Activated T-helper 2 cell treated with anti-CD3 and anti-CD28 coated beads, Interferon-gamma antibody, Interleukin-2, Interleukin-4, amounts not matched to agents 10 μg/mL and 5 μg/mL and 100 μg/mL, durations not matched to agents 14 hours and 24 hours and 36 hours (primary cell): ENCODE data around the gene YAE1. TPM values are rescaled to one million over a fixed set of nuclear protein-coding genes. Genes with fewer than 3 reads are reported as not detected.

Source experiments
- DNase-seq: peaks from one replicate; pipeline ENCODE4 v3.0.0; 2021; ENCODE audit warnings: low spot score
- H3K27ac Mint-ChIP-seq: one replicate; pipeline ENCODE4 v1.8.0; 2021; ENCODE audit warnings: mixed read lengths
- H3K27me3 Mint-ChIP-seq: one replicate; pipeline ENCODE4 v1.8.0; 2021; ENCODE audit warnings: low read depth, mixed read lengths
- H3K36me3 Mint-ChIP-seq: one replicate; pipeline ENCODE4 v1.8.0; 2021; ENCODE audit warnings: low read depth, mixed read lengths
- H3K4me1 Mint-ChIP-seq: one replicate; pipeline ENCODE4 v1.8.0; 2021; ENCODE audit warnings: low read depth, mixed read lengths
- H3K4me3 Mint-ChIP-seq: one replicate; pipeline ENCODE4 v1.8.0; 2021; ENCODE audit warnings: low read depth, mild to moderate bottlenecking, moderate library complexity, mixed read lengths
- H3K9me3 Mint-ChIP-seq: one replicate; pipeline ENCODE4 v1.8.0; 2021; ENCODE audit warnings: mixed read lengths
- intact Hi-C: fragments of 100-400 bp; cut with micrococcal nuclease; formaldehyde crosslinking; loops from one replicate; pipeline ENCODE4 v1.15.1; 2023
- total RNA-seq: library from RNA; stranded (reverse); gene quantifications from 2 replicates; pipeline ENCODE4 v1.2.3, GENCODE V29; 2022

YAE1 gene, protein sequence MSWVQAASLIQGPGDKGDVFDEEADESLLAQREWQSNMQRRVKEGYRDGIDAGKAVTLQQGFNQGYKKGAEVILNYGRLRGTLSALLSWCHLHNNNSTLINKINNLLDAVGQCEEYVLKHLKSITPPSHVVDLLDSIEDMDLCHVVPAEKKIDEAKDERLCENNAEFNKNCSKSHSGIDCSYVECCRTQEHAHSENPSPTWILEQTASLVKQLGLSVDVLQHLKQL
- 11.9 TPM in 2 replicates for total RNA-seq

- peak within 1 kb of the TSS; percentile 96 for H3K27ac Mint-ChIP-seq
- DNase-seq, result peak; percentile 72
- H3K36me3 Mint-ChIP-seq, result peaks cover 16% of the 10 kb centered on the region
- peak within 1 kb of the TSS; percentile 99 for H3K4me3 Mint-ChIP-seq
- H3K4me1 Mint-ChIP-seq, result peaks cover 18% of the 10 kb centered on the region
- H3K9me3 Mint-ChIP-seq, result no peaks in the 10 kb centered on the region
- H3K27me3 Mint-ChIP-seq, result peaks cover 12% of the 10 kb centered on the region
- intact Hi-C loops, result loop anchor here (5.0 kb wide), 2 partner anchors 386 to 566 kb away; partner anchors contain the start of genes CDK13 and MPLKIP
Measured at GRCh38 chr7:39566023-39566921, at the start of gene YAE1. Gene YAE1, plus strand, starts transcription at chr7:39566404. Its CDS starts 15 bp downstream, at chr7:39566419.

GRCh38 chr7:39516498-39516897 lies 49.7 kb upstream of the YAE1 start:
- intact Hi-C loops, result no loop called here
- no peaks in the 10 kb centered on the region for H3K4me1 Mint-ChIP-seq
- H3K9me3 Mint-ChIP-seq, result no peaks in the 10 kb centered on the region
- no peaks in the 10 kb centered on the region for H3K36me3 Mint-ChIP-seq
- no peak overlapping the region for H3K27ac Mint-ChIP-seq
- no peak overlapping the region for H3K4me3 Mint-ChIP-seq
- H3K27me3 Mint-ChIP-seq, result peaks cover 8% of the 10 kb centered on the region
- DNase-seq, result no peak

GRCh38 chr7:39517240-39517639 lies 49.0 kb upstream of the YAE1 start:
- no peaks in the 10 kb centered on the region for H3K36me3 Mint-ChIP-seq
- no peaks in the 10 kb centered on the region for H3K4me1 Mint-ChIP-seq
- peaks cover 10% of the 10 kb centered on the region for H3K27me3 Mint-ChIP-seq
- no peak overlapping the region for H3K4me3 Mint-ChIP-seq
- no peak for DNase-seq
- H3K9me3 Mint-ChIP-seq, result no peaks in the 10 kb centered on the region
- intact Hi-C loops, result no loop called here
- H3K27ac Mint-ChIP-seq, result no peak overlapping the region

DNA sequence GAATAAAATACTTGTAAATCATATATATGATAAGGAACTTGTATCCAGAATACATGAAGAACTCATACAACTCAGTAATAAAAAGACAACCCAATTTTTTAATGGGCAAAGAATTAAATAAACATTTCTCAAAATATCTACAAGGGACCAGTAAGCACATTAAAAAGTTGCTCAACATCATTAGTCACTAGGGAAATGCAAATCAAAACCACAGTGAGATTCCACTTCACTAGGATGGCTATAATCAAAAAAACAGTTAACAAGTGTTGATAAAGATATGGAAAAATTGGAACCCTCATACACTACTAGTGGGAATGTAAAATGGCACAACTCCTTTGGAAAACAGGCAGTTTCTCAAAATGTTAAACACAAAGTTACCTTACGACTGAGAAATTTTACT lies 40.3 kb upstream of the YAE1 start:
- H3K4me3 Mint-ChIP-seq, result no peak overlapping the region
- no peaks in the 10 kb centered on the region for H3K36me3 Mint-ChIP-seq
- intact Hi-C loops, result no loop called here
- H3K27ac Mint-ChIP-seq, result no peak overlapping the region
- no peaks in the 10 kb centered on the region for H3K9me3 Mint-ChIP-seq
- DNase-seq, result no peak
- no peaks in the 10 kb centered on the region for H3K4me1 Mint-ChIP-seq
- peaks cover 12% of the 10 kb centered on the region for H3K27me3 Mint-ChIP-seq

GRCh38 chr7:39526666-39527065 lies 39.5 kb upstream of the YAE1 start:
- no peak overlapping the region for H3K4me3 Mint-ChIP-seq
- H3K4me1 Mint-ChIP-seq, result no peaks in the 10 kb centered on the region
- no peak for DNase-seq
- no peak overlapping the region for H3K27ac Mint-ChIP-seq
- H3K9me3 Mint-ChIP-seq, result no peaks in the 10 kb centered on the region
- H3K27me3 Mint-ChIP-seq, result peaks cover 10% of the 10 kb centered on the region
- H3K36me3 Mint-ChIP-seq, result no peaks in the 10 kb centered on the region
- intact Hi-C loops, result no loop called here

DNA sequence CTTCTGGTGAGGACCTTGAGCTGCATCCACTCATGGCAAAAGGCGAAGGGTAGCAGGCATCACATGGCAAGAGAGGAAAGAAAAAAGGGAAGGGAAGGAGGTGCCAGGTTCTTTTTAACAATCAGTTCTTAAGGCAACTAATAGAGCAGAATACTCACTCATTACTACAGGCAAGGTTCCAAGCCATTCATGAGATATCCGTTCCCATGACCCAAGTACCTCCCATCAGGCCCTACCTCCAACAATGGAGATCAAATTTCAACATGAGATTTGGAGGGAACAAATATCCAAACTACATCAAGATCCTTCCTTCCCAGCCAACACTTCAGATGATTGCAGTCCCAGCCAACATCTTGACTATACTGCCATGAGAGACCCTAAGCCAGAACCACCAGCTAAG lies 38.9 kb upstream of the YAE1 start:
- no peak for DNase-seq
- intact Hi-C loops, result no loop called here
- H3K27ac Mint-ChIP-seq, result no peak overlapping the region
- H3K9me3 Mint-ChIP-seq, result no peaks in the 10 kb centered on the region
- H3K4me3 Mint-ChIP-seq, result no peak overlapping the region
- H3K27me3 Mint-ChIP-seq, result peaks cover 10% of the 10 kb centered on the region
- H3K4me1 Mint-ChIP-seq, result no peaks in the 10 kb centered on the region
- no peaks in the 10 kb centered on the region for H3K36me3 Mint-ChIP-seq

DNA sequence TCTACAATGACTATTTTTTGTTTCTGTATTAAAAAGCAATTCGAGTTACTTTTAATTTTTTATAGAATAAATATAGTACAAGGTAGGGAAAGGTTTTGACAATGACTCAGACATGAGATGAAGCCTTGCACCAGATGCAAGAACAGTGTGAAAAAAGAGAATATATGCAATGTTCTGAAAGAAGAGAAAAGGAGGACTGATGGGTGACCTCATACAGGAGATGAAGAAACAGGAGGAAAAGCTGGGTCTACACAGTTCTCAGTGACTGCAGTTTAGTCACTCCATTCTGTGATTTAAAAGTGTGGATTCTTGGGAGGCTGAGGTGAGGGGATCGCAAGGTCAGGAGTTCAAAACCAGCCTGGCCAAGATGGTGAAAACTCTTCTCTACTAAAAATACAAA lies 38.3 kb upstream of the YAE1 start:
- H3K4me3 Mint-ChIP-seq, result no peak overlapping the region

DNA sequence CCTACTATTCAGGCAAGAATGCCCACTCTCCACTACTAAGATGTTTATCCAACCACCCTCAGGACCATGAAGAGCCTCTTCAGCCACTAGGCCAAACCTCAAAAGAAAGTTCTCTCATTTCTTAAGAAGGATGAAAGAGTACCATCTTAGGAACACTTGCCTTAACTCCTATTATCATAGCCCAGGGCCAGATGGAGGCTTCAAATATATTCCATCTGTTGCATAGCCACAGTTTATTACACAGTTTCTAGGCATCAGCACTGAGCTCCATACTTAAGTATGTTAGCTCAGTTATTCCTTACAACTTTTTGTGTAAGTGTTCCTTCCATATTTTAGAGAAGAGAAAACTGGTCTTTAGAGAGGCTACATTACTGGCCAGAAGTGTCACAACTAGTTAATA lies 37.4 kb upstream of the YAE1 start:
- H3K9me3 Mint-ChIP-seq, result no peaks in the 10 kb centered on the region
- H3K27ac Mint-ChIP-seq, result no peak overlapping the region
- H3K4me3 Mint-ChIP-seq, result no peak overlapping the region
- no peak for DNase-seq
- no peaks in the 10 kb centered on the region for H3K4me1 Mint-ChIP-seq
- H3K27me3 Mint-ChIP-seq, result peaks cover 10% of the 10 kb centered on the region
- intact Hi-C loops, result no loop called here
- no peaks in the 10 kb centered on the region for H3K36me3 Mint-ChIP-seq

More for the DNA sequence above, 38.3 kb upstream of the YAE1 start:
- intact Hi-C loops, result no loop called here
- Mint-ChIP-seq H3K36me3 (no peaks in the 10 kb centered on the region), H3K27ac (no peak overlapping the region), H3K9me3 (no peaks in the 10 kb centered on the region), H3K4me1 (no peaks in the 10 kb centered on the region), H3K27me3 (peaks cover 10% of the 10 kb centered on the region)
- DNase-seq, result no peak

DNA sequence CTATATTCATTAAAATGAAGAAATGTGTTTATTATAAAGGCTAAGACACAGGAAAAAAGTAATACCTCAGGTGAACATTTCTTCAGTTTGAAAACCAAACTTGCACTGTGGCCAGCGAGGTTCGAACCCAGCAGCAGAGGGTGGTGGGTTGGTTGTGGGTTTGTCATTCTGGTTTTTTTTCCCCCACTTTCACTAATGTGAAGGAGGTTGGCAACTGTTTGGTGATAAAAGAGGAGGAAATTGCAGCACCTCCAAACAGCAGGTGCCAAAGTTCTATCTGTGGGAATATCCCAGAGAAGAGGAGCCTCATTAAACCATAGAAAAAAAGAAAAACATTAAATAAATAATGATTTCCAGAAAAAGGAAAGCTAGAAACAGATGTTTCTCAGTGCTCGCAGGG lies 36.6 kb upstream of the YAE1 start:
- intact Hi-C loops, result no loop called here
- DNase-seq, result no peak
- Mint-ChIP-seq H3K4me3 (no peak overlapping the region), H3K27ac (no peak overlapping the region), H3K9me3 (no peaks in the 10 kb centered on the region), H3K4me1 (no peaks in the 10 kb centered on the region), H3K27me3 (peaks cover 7% of the 10 kb centered on the region), H3K36me3 (no peaks in the 10 kb centered on the region)

- intact Hi-C loops, result no loop called here
- no peaks in the 10 kb centered on the region for H3K4me1 Mint-ChIP-seq
- no peak overlapping the region for H3K27ac Mint-ChIP-seq
- no peaks in the 10 kb centered on the region for H3K27me3 Mint-ChIP-seq
- H3K36me3 Mint-ChIP-seq, result no peaks in the 10 kb centered on the region
- no peak overlapping the region for H3K4me3 Mint-ChIP-seq
- DNase-seq, result no peak
- H3K9me3 Mint-ChIP-seq, result no peaks in the 10 kb centered on the region
Measured at GRCh38 chr7:39530971-39531370, 35.2 kb upstream of the YAE1 start.

GRCh38 chr7:39531818-39532217 lies 34.4 kb upstream of the YAE1 start:
- H3K4me3 Mint-ChIP-seq, result no peak overlapping the region
- H3K27ac Mint-ChIP-seq, result no peak overlapping the region
- H3K4me1 Mint-ChIP-seq, result no peaks in the 10 kb centered on the region
- no peaks in the 10 kb centered on the region for H3K9me3 Mint-ChIP-seq
- peaks cover 2% of the 10 kb centered on the region for H3K27me3 Mint-ChIP-seq
- no peaks in the 10 kb centered on the region for H3K36me3 Mint-ChIP-seq
- no peak for DNase-seq
- intact Hi-C loops, result no loop called here

DNA sequence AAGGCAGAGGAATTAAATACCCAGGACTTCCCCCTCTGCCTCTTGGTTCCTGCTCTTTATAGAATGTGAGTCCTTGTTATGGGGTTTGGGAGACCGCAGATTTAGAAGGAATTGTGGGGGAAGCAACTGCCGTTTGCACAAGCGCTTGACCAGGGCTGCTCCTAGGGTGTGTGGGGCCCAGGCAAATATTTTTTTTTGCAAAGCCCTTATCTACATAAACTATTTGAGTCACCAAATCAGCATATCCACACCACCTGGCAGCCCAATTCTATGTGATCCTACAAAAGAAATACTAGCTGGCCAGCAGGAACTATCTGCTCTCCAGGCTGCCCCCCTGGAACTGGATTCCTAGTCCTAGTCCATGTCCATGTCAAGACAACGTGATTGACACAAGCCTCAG lies 33.4 kb upstream of the YAE1 start:
- H3K36me3 Mint-ChIP-seq, result no peaks in the 10 kb centered on the region

DNA sequence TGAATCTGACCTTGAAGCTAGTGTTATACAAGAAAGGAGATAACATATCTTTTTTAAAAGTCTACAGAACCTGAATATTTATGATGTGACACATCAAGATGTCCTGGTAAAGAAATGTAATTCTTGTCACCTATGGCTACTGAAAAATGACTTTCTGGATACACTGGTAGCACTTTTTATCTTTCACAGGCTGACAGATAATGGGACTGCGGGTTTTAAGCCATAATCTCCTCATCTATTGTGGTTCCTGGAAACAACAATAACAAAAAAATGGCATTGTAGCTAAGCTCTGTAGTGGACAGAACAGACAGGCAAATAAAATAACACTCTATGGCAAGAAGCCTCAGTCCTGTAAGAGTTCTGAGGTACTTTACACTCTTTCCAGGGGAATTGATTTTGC lies 31.6 kb upstream of the YAE1 start:
- Mint-ChIP-seq H3K9me3 (no peaks in the 10 kb centered on the region), H3K4me1 (no peaks in the 10 kb centered on the region), H3K27me3 (peaks cover 2% of the 10 kb centered on the region), H3K27ac (no peak overlapping the region), H3K4me3 (no peak overlapping the region), H3K36me3 (no peaks in the 10 kb centered on the region)
- intact Hi-C loops, result no loop called here
- no peak for DNase-seq

More for the DNA sequence above, 33.4 kb upstream of the YAE1 start:
- H3K9me3 Mint-ChIP-seq, result no peaks in the 10 kb centered on the region
- no peak overlapping the region for H3K27ac Mint-ChIP-seq
- H3K27me3 Mint-ChIP-seq, result peaks cover 2% of the 10 kb centered on the region
- H3K4me1 Mint-ChIP-seq, result no peaks in the 10 kb centered on the region
- DNase-seq, result no peak
- intact Hi-C loops, result no loop called here
- H3K4me3 Mint-ChIP-seq, result no peak overlapping the region
